ENCODE measurements around the gene AP1S3.

DNA sequence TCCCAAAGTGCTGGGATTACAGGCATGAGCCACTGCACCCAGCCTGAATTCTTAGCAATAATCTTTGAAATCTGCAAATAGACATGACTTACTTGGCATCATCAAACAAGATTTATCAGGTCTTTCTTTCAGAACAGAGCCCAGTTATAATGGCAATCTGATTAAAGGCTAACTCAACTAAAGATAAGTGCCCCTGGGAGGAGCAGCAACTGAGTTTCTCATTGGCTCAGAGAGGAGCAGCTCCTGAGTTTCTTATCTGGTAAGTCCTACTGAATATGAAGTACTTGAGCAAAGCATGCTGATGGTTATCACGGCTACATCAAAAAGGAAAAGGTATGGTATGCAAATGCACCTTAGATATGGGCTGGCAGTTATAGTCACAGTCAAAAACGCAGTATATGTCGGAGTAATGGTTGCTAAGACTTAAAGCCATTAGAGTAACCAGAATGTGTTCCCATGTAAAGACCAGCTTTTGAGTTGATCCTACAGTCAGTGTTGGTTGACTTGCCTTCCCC, 15.0 kb upstream of the AP1S3 start:
- TF ChIP-seq, protein P1, sequence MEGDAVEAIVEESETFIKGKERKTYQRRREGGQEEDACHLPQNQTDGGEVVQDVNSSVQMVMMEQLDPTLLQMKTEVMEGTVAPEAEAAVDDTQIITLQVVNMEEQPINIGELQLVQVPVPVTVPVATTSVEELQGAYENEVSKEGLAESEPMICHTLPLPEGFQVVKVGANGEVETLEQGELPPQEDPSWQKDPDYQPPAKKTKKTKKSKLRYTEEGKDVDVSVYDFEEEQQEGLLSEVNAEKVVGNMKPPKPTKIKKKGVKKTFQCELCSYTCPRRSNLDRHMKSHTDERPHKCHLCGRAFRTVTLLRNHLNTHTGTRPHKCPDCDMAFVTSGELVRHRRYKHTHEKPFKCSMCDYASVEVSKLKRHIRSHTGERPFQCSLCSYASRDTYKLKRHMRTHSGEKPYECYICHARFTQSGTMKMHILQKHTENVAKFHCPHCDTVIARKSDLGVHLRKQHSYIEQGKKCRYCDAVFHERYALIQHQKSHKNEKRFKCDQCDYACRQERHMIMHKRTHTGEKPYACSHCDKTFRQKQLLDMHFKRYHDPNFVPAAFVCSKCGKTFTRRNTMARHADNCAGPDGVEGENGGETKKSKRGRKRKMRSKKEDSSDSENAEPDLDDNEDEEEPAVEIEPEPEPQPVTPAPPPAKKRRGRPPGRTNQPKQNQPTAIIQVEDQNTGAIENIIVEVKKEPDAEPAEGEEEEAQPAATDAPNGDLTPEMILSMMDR (IDR thresholded peaks at IDR 0.05): no peak
- no peak for TF ChIP-seq POLR2A (IDR thresholded peaks at IDR 0.05)

All from lower leg skin (tissue), 3 donors.